Psoas muscle (tissue), 8 donors: Measurements from ENCODE around the gene INSYN2B. TPM values are rescaled to one million over a fixed set of nuclear protein-coding genes. Genes with fewer than 3 reads are reported as not detected.
A peak's percentile ranks its signal among the peaks of the same experiment; 100 is the strongest.

Experiments
- ATAC-seq, 4 donors: fragments of 200-7000 bp; cut with Tn5 transposase; one replicate each; pipeline ENCODE4 v1.9.1; 2020; ENCODE audit warnings: moderate library complexity in 3 of 4, mild to moderate bottlenecking in 2 of 4
- DNase-seq, 2 donors: peaks; one replicate each; pipeline ENCODE4 v3.0.0-alpha.2; 2020
- H3K27ac ChIP-seq: fragments of 200-600 bp; one replicate; pipeline ENCODE4 v1.8.0; 2022
- H3K27me3 ChIP-seq, 3 donors: fragments of 200-600 bp in 1 of 3; one replicate each; pipeline versions ENCODE4 v1.6.1 to v1.8.0; 2013 to 2022; ENCODE audit warnings: low read length in 2 of 3, mild to moderate bottlenecking in 2 of 3, moderate library complexity in 1 of 3; ENCODE audit not compliant: insufficient read depth in 3 of 3
- H3K36me3 ChIP-seq, 2 donors: fragments of 200-600 bp in 1 of 2; one replicate each; pipeline versions ENCODE4 v1.6.1 to v1.8.0; 2013 to 2022; ENCODE audit warnings: low read depth in 1 of 2, mild to moderate bottlenecking in 1 of 2, moderate library complexity in 1 of 2; ENCODE audit not compliant: insufficient read depth in 1 of 2
- H3K4me1 ChIP-seq: fragments of 200-600 bp; one replicate; pipeline ENCODE4 v1.8.0; 2022
- H3K4me3 ChIP-seq: fragments of 200-600 bp; one replicate; pipeline ENCODE4 v1.8.0; 2022; ENCODE audit warnings: mild to moderate bottlenecking
- H3K9me3 ChIP-seq: fragments of 200-600 bp; one replicate; pipeline ENCODE4 v1.8.0; 2022
- CTCF ChIP-seq: fragments of 200-600 bp; IDR thresholded peaks from one replicate; pipeline ENCODE4 v1.8.0; 2022; ENCODE audit warnings: antibody characterized with exemption
- WGBS, 3 donors: extraction: QIAGEN DNeasy Blood & Tissue Kit; methylation state at CpG; one replicate each; pipeline versions ENCODE4 v1.1.6 to v1.1.7; 2013; 5-methylcytosine and 5-hydroxymethylcytosine counted together
- intact Hi-C, 2 donors: fragments of 100-400 bp; cut with DNase I; formaldehyde crosslinking; loops; one replicate each; pipeline versions ENCODE4 v1.11.0 to v1.14.2; 2022
- polyA plus RNA-seq, 3 donors: library from polyadenylated mRNA; stranded (reverse); fragments of 200-250 nt; gene quantifications; one replicate each; pipeline ENCODE4 v1.2.3, GENCODE V29; 2013
- total RNA-seq, 4 donors: library from RNA; stranded (reverse); fragmentation: NEBNext Ultra II Directional in 2 of 4; extraction: Animal tissue kit (Norgen Biotek cat#: 25700) in 2 of 4; gene quantifications; one replicate each; pipeline versions ENCODE4 v1.2.1 to v1.2.4, GENCODE V29; 2021 to 2023
- donor health status: healthy with polysubstance abuse.
- donor health status: DM: no; HTN: no; CAD: no; lungs with moderate emphysema.
- donor health status: Bipolar disorder and iron deficiency.
- donor health status: healthy.
- donor health status: DM: yes; HTN: yes; CAD: no.
- donor health status: DM: no; HTN: no; CAD: no.
- donor health status: DM: no; HTN: no; CAD: no.
- donor health status: DM: yes; HTN: yes; CAD: no.

Gene INSYN2B
- total and polyA plus RNA-seq, 7 donors: 0.01 TPM; not detected in 6

GRCh38 chr5:169946743-169947295 lies 33.5 kb downstream of the INSYN2B start:
- Histone ChIP-seq H3K4me1 (no peaks in the 10 kb centered on the region), H3K36me3 (no peaks in the 10 kb centered on the region), H3K9me3 (no peaks in the 10 kb centered on the region), H3K27me3 (no peaks in the 10 kb centered on the region), H3K27ac (no peak overlapping the region), H3K4me3 (no peak overlapping the region)
- DNase-seq (no peak), ATAC-seq (no peak)
- intact Hi-C loops: no loop called here
- 82 to 92% (median 85%) methylated on average over 5 of the region's 5 CpGs for WGBS, 3 donors
- TF ChIP-seq CTCF: no peak

- Histone ChIP-seq H3K9me3 (no peaks in the 10 kb centered on the region), H3K27me3 (no peaks in the 10 kb centered on the region), H3K4me3 (no peak overlapping the region), H3K27ac (no peak overlapping the region), H3K36me3 (no peaks in the 10 kb centered on the region), H3K4me1 (no peaks in the 10 kb centered on the region)
- intact Hi-C loops: no loop called here
- ATAC-seq (peak in 1 of 4 donors; percentile 38), DNase-seq (peak in 1 of 2 donors; percentile 62)
- TF ChIP-seq CTCF: no peak
- 23 to 28% (median 27%) methylated on average over 3 of the region's 3 CpGs for WGBS, 3 donors
These were observed 34.4 kb downstream of the INSYN2B start for GRCh38 chr5:169945831-169946261.

- 61 to 74% (median 62%) methylated on average over 8 of the region's 8 CpGs for WGBS, 3 donors
- no peaks in the 10 kb centered on the region for H3K36me3 ChIP-seq
- H3K27me3 ChIP-seq: no peaks in the 10 kb centered on the region
- H3K4me1 ChIP-seq: no peaks in the 10 kb centered on the region
- no peak for TF ChIP-seq CTCF
- H3K27ac ChIP-seq: no peak overlapping the region
- intact Hi-C loops: no loop called here
- ATAC-seq (no peak), DNase-seq (no peak)
- no peaks in the 10 kb centered on the region for H3K9me3 ChIP-seq
- H3K4me3 ChIP-seq: no peak overlapping the region
These were observed 35.2 kb downstream of the INSYN2B start for GRCh38 chr5:169944922-169945680.

GRCh38 chr5:169944115-169944514 lies 36.2 kb downstream of the INSYN2B start:
- Histone ChIP-seq H3K9me3 (no peaks in the 10 kb centered on the region), H3K4me1 (no peaks in the 10 kb centered on the region), H3K27ac (no peak overlapping the region), H3K36me3 (no peaks in the 10 kb centered on the region), H3K4me3 (no peak overlapping the region), H3K27me3 (no peaks in the 10 kb centered on the region)
- no peak for TF ChIP-seq CTCF
- ATAC-seq (no peak), DNase-seq (no peak)
- WGBS, 3 donors: 64 to 71% (median 67%) methylated on average over 6 of the region's 6 CpGs
- intact Hi-C loops: no loop called here
